ENCODE results near the gene ZKSCAN1. TPM values are rescaled to one million over a fixed set of nuclear protein-coding genes. Genes with fewer than 3 reads are reported as not detected.
"Not testable (repeated sequence)": the region's sequence is repeated elsewhere in the genome, so short reads cannot be mapped to it uniquely, and the experiment has no call there.

ZKSCAN1 gene
- total RNA-seq, 2 experiments from 2014 or later = 49.1 to 50.6 TPM

- ChIA-PET POLR2A (no interaction called here), CTCF (no interaction called here)
- intact Hi-C loops (cut with micrococcal nuclease) = no loop called here
- no peaks in the 10 kb centered on the region for H3K36me3 Mint-ChIP-seq
- H3K27me3 Mint-ChIP-seq = no peaks in the 10 kb centered on the region
- DNase-seq = no peak
- H3K27ac Mint-ChIP-seq = no peak overlapping the region
- peaks cover 5% of the 10 kb centered on the region for H3K9me3 Mint-ChIP-seq
- no peak overlapping the region for H3K4me3 Mint-ChIP-seq
- no peaks in the 10 kb centered on the region for H3K4me1 Mint-ChIP-seq (ENCODE audit: low read depth)
Measured at GRCh38 chr7:99984593-99984992, 30.8 kb upstream of the ZKSCAN1 start.

DNA sequence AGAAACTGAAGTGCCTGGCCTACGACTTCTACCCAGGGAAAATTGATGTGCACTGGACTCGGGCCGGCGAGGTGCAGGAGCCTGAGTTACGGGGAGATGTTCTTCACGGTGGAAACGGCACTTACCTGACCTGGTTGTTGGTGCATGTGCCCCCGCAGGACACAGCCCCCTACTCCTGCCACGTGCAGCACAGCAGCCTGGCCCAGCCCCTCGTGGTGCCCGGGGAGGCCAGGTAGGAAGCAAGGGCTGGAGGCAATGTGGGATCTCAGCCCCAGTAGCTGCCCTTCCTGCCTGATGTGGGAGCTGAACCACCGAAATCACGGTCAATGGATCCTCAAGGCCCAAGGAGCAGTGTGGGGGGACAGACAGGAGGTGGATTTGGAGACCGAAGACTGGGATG is 28.1 kb upstream of the ZKSCAN1 start:
- H3K4me1 Mint-ChIP-seq (ENCODE audit: low read depth); POLR2A ChIA-PET; H3K4me3 Mint-ChIP-seq; H3K27ac Mint-ChIP-seq; H3K36me3 Mint-ChIP-seq; H3K27me3 Mint-ChIP-seq; intact Hi-C loops (cut with micrococcal nuclease); H3K9me3 Mint-ChIP-seq; DNase-seq: not testable (repeated sequence)
- CTCF ChIA-PET = interaction anchor here (7.4 to 9.8 kb wide), 2 partner anchors 9 to 70 kb away, joined by 44 to 148 read pairs; partner anchors contain the start of gene TRIM4

- no peaks in the 10 kb centered on the region for H3K36me3 Mint-ChIP-seq
- ChIA-PET CTCF (interaction anchor here (7.4 to 9.8 kb wide), 2 partner anchors 9 to 71 kb away, joined by 44 to 148 read pairs; partner anchors contain the start of gene TRIM4), POLR2A (no interaction called here)
- no peaks in the 10 kb centered on the region for H3K4me1 Mint-ChIP-seq (ENCODE audit: low read depth)
- no peaks in the 10 kb centered on the region for H3K27me3 Mint-ChIP-seq
- H3K27ac Mint-ChIP-seq = no peak overlapping the region
- intact Hi-C loops (cut with micrococcal nuclease) = no loop called here
- H3K9me3 Mint-ChIP-seq = no peaks in the 10 kb centered on the region
- DNase-seq = no peak
- H3K4me3 Mint-ChIP-seq = no peak overlapping the region
Measured at GRCh38 chr7:99987846-99988245, 27.6 kb upstream of the ZKSCAN1 start.

DNA sequence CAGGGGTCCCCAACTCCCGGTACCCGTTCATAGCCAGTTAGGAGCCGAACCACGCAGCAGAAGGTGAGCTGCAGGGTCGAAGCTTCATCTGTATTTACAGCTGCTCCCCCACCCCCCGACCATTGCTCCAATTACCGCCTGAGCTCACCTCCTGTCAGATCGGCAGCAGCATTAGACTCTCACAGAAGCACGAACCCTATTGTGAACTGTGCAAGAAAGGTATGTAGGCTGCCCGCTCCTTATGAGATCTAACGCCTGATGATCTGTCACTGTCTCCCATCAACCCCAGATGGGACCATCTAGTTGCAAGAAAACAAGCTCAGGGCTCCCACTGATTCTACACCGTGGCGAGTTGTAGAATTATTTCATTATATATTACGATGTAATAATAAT is 24.9 kb upstream of the ZKSCAN1 start:
- POLR2A ChIA-PET = interaction anchor here (0.8 kb wide), 1 partner anchor 77 kb away, joined by 3 read pairs; no protein-coding TSS in a partner anchor
- no peaks in the 10 kb centered on the region for H3K9me3 Mint-ChIP-seq
- no peaks in the 10 kb centered on the region for H3K36me3 Mint-ChIP-seq
- no peaks in the 10 kb centered on the region for H3K27me3 Mint-ChIP-seq
- no peak for DNase-seq
- intact Hi-C loops (cut with micrococcal nuclease) = loop anchor here (2.0 kb wide), 2 partner anchors 58 to 90 kb away; partner anchors contain the start of genes ZNF3 and ZSCAN21
- CTCF ChIA-PET = interaction anchor here (0.7 to 9.8 kb wide), 17 partner anchors 9 to 142 kb away, joined by 3 to 148 read pairs (median 5); partner anchors contain the start of genes AZGP1, GJC3, TRIM4 and ZKSCAN1
- no peaks in the 10 kb centered on the region for H3K4me1 Mint-ChIP-seq (ENCODE audit: low read depth)
- no peak overlapping the region for H3K4me3 Mint-ChIP-seq
- no peak overlapping the region for H3K27ac Mint-ChIP-seq

DNA sequence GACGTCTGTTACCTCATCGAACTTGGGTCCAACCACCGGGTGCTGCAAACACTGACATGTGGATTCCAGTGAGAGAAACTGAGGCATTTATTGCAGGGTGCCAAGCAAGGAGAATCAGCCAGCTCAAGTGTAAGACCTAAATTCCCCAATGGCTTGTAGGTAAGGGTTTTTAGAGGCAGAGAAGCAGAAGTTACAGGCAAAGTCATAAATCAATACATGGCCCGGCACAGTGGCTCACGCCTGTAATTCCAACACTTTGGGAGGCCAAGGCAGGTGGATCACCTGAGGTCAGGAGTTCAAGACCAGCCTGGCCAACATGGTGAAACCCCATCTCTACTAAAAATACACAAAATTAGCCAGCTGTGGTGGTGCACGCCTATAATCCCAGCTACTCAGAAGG is 23.9 kb upstream of the ZKSCAN1 start:
- H3K27me3 Mint-ChIP-seq; H3K9me3 Mint-ChIP-seq; POLR2A ChIA-PET; H3K36me3 Mint-ChIP-seq; DNase-seq; H3K4me1 Mint-ChIP-seq (ENCODE audit: low read depth); H3K27ac Mint-ChIP-seq; H3K4me3 Mint-ChIP-seq: not testable (repeated sequence)
- CTCF ChIA-PET = interaction anchor here (0.6 to 9.8 kb wide), 9 partner anchors 11 to 1103 kb away, joined by 3 to 148 read pairs (median 8); partner anchors contain the start of genes TRIM4 and ZKSCAN1
- intact Hi-C loops (cut with micrococcal nuclease) = loop anchor here (1.0 to 2.0 kb wide), 3 partner anchors 57 to 89 kb away; partner anchors contain the start of genes ZNF3 and ZSCAN21

DNA sequence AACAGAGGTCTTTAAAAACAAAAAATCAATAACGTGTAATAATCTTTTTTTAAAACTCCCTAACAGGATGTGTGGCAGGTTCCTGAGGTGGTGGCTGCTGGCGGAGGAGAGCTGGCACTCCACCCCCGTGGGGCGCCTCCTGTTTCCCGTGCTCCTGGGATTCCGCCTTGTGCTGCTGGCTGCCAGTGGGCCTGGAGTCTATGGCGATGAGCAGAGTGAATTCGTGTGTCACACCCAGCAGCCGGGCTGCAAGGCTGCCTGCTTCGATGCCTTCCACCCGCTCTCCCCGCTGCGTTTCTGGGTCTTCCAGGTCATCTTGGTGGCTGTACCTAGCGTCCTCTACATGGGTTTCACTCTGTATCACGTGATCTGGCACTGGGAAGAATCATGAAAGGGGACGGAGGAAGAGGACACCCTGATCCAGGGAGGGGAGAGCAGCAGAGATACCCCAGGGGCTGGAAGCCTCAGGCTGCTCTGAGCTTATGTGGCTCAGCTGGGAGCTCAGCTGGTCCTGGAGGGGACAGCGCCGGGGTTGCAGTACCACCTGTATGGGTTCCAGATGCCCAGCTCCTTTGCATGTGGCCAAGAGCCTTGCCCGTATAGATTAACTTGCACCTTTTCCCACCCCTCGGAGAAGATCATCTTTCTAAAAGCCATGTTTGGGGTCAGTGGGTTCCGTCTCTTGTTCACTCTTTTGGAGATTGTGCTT is 22.9 kb upstream of the ZKSCAN1 start:
- no peak overlapping the region for H3K4me3 Mint-ChIP-seq
- H3K36me3 Mint-ChIP-seq = no peaks in the 10 kb centered on the region
- no peak overlapping the region for H3K27ac Mint-ChIP-seq
- H3K27me3 Mint-ChIP-seq = no peaks in the 10 kb centered on the region
- no peaks in the 10 kb centered on the region for H3K9me3 Mint-ChIP-seq
- peaks cover 8% of the 10 kb centered on the region for H3K4me1 Mint-ChIP-seq (ENCODE audit: low read depth)
- intact Hi-C loops (cut with micrococcal nuclease) = no loop called here
- no peak for DNase-seq
- ChIA-PET POLR2A (no interaction called here), CTCF (interaction anchor here (0.7 to 9.8 kb wide), 8 partner anchors 10 to 83 kb away, joined by 3 to 148 read pairs (median 8); partner anchors contain the start of genes TRIM4 and ZKSCAN1)

DNA sequence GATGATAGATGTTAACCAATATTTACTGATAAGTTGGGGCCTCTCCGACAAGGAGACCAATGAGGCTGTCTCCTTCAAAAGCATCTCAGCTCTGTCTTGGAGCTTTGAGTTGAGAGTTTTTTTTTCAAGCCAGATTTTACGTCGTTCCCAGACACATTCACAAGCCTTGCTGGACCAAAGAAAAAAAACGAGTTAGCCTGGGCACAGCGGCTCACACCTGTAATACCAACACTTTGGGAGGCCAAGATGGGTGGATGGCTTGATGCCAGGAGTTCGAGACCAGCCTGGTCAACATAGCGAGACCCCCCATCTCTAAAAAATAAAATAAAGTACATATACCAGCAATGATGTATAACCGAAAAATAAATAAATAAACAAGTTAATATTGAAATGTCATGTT is 20.6 kb upstream of the ZKSCAN1 start:
- no peak for DNase-seq
- H3K9me3 Mint-ChIP-seq = no peaks in the 10 kb centered on the region

GRCh38 chr7:99996755-99997544 is 18.4 kb upstream of the ZKSCAN1 start:
- Mint-ChIP-seq H3K9me3 (no peaks in the 10 kb centered on the region), H3K36me3 (no peaks in the 10 kb centered on the region), H3K27ac (peak overlapping the region; percentile 56), H3K27me3 (no peaks in the 10 kb centered on the region), H3K4me3 (peak overlapping the region; percentile 70), H3K4me1 (ENCODE audit: low read depth) (peaks cover 9% of the 10 kb centered on the region)
- intact Hi-C loops (cut with micrococcal nuclease) = loop anchor here (2.0 kb wide), 1 partner anchor 18 kb away; the partner anchor contains the start of gene ZKSCAN1
- ChIA-PET CTCF (interaction anchor here (1.0 to 1.7 kb wide), 5 partner anchors 17 to 83 kb away, joined by 3 to 4 read pairs (median 3); no protein-coding TSS in a partner anchor), POLR2A (interaction anchor here (0.6 to 2.5 kb wide), 3 partner anchors 19 to 432 kb away, joined by 3 to 9 read pairs (median 7); partner anchors contain the start of genes TRIM4 and ZKSCAN1)
- no peak for DNase-seq

More for the DNA sequence above, 20.6 kb upstream of the ZKSCAN1 start:
- H3K36me3 Mint-ChIP-seq = no peaks in the 10 kb centered on the region
- no peak overlapping the region for H3K27ac Mint-ChIP-seq
- ChIA-PET CTCF (interaction anchor here (1.2 to 9.8 kb wide), 6 partner anchors 16 to 78 kb away, joined by 3 to 148 read pairs (median 8); partner anchors contain the start of gene TRIM4), POLR2A (interaction anchor here (1.3 kb wide), 1 partner anchor 75 kb away, joined by 3 read pairs; the partner anchor contains the start of gene TRIM4)
- no peak overlapping the region for H3K4me3 Mint-ChIP-seq
- intact Hi-C loops (cut with micrococcal nuclease) = loop anchor here (1.0 kb wide), 1 partner anchor 58 kb away; no protein-coding TSS in a partner anchor
- peaks cover 9% of the 10 kb centered on the region for H3K4me1 Mint-ChIP-seq (ENCODE audit: low read depth)
- H3K27me3 Mint-ChIP-seq = no peaks in the 10 kb centered on the region

DNA sequence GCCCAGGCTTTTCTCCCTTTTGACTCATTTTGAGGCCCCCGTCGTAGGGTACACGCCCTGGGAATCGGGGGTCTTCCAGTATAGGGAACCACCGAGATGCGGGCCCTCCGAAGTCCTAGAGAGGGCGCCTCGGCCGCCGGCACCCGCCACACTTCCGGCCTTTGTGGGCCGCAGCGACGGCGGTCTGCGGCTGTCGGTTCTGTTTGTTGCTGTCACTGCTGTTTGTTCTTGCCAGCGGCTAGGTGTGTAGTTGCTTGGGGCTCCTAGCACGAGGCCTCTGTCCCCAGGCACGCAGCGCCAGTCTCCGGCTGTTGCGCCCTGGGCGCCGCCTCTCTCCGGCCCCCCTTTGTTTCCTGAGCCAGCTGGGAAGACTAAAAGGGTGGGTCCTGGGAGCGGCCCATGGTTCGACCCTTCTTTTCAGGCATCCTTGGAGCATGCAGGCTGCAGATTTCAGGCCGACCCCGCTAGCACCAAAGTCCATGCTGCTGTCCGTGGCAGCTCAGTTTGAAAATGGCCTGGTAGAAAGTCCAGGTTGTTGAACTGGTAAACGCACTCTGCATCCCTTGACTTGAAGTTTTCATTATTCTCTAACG is 17.8 kb upstream of the ZKSCAN1 start:
- no peaks in the 10 kb centered on the region for H3K36me3 Mint-ChIP-seq
- CTCF ChIA-PET = interaction anchor here (1.0 to 1.7 kb wide), 5 partner anchors 18 to 84 kb away, joined by 3 to 4 read pairs (median 3); partner anchors contain the start of gene ZKSCAN1
- no peaks in the 10 kb centered on the region for H3K27me3 Mint-ChIP-seq
- H3K4me3 Mint-ChIP-seq = peak overlapping the region; percentile 70
- POLR2A ChIA-PET = interaction anchor here (1.4 to 2.5 kb wide), 2 partner anchors 18 to 78 kb away, joined by 7 to 9 read pairs; partner anchors contain the start of genes TRIM4 and ZKSCAN1
- H3K4me1 Mint-ChIP-seq (ENCODE audit: low read depth) = peaks cover 9% of the 10 kb centered on the region
- H3K27ac Mint-ChIP-seq = peak overlapping the region; percentile 56
- peak; percentile 82 for DNase-seq
- H3K9me3 Mint-ChIP-seq = no peaks in the 10 kb centered on the region
- intact Hi-C loops (cut with micrococcal nuclease) = loop anchor here (2.0 kb wide), 1 partner anchor 17 kb away; the partner anchor contains the start of gene ZKSCAN1

DNA sequence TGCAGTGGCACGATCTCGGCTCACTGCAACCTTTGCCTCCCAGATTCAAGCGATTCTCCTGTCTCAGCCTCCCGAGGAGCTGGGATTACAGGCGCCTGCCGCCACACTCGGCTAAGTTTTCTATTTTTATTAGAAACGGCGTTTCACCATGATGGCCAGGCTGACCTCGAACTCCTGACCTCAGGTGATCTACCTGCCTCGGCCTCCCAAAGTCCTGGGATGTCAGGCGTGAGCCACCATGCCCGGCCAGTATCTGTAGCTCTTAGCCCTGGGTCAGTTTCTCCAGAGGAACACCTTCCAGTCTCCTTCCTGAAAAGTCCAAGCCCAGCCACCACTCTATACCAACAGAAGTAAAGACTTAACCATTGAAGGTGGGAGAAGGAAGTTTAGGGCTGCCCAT is 15.2 kb upstream of the ZKSCAN1 start:
- Mint-ChIP-seq H3K27ac (no peak overlapping the region), H3K9me3 (no peaks in the 10 kb centered on the region), H3K4me1 (ENCODE audit: low read depth) (peaks cover 9% of the 10 kb centered on the region), H3K4me3 (no peak overlapping the region), H3K27me3 (no peaks in the 10 kb centered on the region), H3K36me3 (no peaks in the 10 kb centered on the region)
- DNase-seq = no peak
- ChIA-PET POLR2A (interaction anchor here (1.0 kb wide), 1 partner anchor 15 kb away, joined by 3 read pairs; the partner anchor contains the start of gene ZKSCAN1), CTCF (interaction anchor here (0.7 kb wide), 1 partner anchor 53 kb away, joined by 3 read pairs; no protein-coding TSS in a partner anchor)
- intact Hi-C loops (cut with micrococcal nuclease) = no loop called here

Measured in activated CD4-positive, alpha-beta memory T cell treated with anti-CD3 and anti-CD28 coated beads for 36 hours (primary cell).